Testis (tissue), 3 donors: ENCODE measurements around the gene LCP2. TPM values are rescaled to one million over a fixed set of nuclear protein-coding genes. Genes with fewer than 3 reads are reported as not detected.

Experiments used
- DNase-seq: peaks from one replicate; pipeline ENCODE4 v3.0.0-alpha.2; 2019
- H3K27ac ChIP-seq, 2 donors: fragments of 200-600 bp; sonication (generic); one replicate each; pipeline ENCODE4 v1.5.1; 2019
- H3K27me3 ChIP-seq: fragments of 200-600 bp; sonication (generic); one replicate; pipeline ENCODE4 v1.5.1; 2019
- H3K36me3 ChIP-seq: fragments of 200-600 bp; sonication (generic); one replicate; pipeline ENCODE4 v1.5.1; 2017; ENCODE audit warnings: low read depth; ENCODE audit errors: missing control alignments
- H3K4me1 ChIP-seq: fragments of 200-600 bp; sonication (generic); one replicate; pipeline ENCODE4 v1.5.1; 2019
- H3K4me3 ChIP-seq, 2 donors: fragments of 200-600 bp; sonication (generic); one replicate each; pipeline ENCODE4 v1.5.1; 2017 to 2019
- H3K9me3 ChIP-seq: fragments of 200-600 bp; sonication (generic); one replicate; pipeline ENCODE4 v1.5.1; 2017
- CTCF ChIP-seq, 3 experiments: fragments of 450-650 bp in 2 of 3; fragments of 200-600 bp in 1 of 3; sonication (generic) in 1 of 3; IDR thresholded peaks; one replicate each; pipeline ENCODE4 v1.5.1; 2016 to 2019; ENCODE audit warnings: antibody characterized with exemption in 3 of 3, mild to moderate bottlenecking in 2 of 3, moderate library complexity in 1 of 3
- POLR2A ChIP-seq: fragments of 450-650 bp; IDR thresholded peaks from one replicate; pipeline ENCODE4 v1.6.1; 2017; ENCODE audit warnings: antibody characterized with exemption, mild to moderate bottlenecking, moderate library complexity
- WGBS, 2 donors: methylation state at CpG; one replicate each; pipeline ENCODE4 v1.1.5; 2018; 5-methylcytosine and 5-hydroxymethylcytosine counted together
- intact Hi-C: fragments of 100-400 bp; cut with DNase I; formaldehyde crosslinking; loops from one replicate; pipeline ENCODE4 v1.15.1; 2023; ENCODE audit warnings: low total_unique reads
- polyA plus RNA-seq: library from polyadenylated mRNA; stranded (reverse); fragments of 350-450 nt; fragmentation: Illumina TruSeq; extraction: RNeasy Lipid Tissue Mini Kit (QIAGEN cat#74804); gene quantifications from one replicate; pipeline ENCODE4 v1.2.3, GENCODE V29; 2014; ENCODE audit warnings: low read depth, low replicate concordance; ENCODE audit not compliant: insufficient read depth
- total RNA-seq, 2 donors: library from RNA; depleted of rRNA; stranded (reverse); fragments of >200 nt; gene quantifications; one replicate each; pipeline ENCODE4 v1.2.3, GENCODE V29; 2016

LCP2 gene
- total and polyA plus RNA-seq, 3 donors from 2014 or later: 8.6 to 14.2 (median 11.5) TPM

- Histone ChIP-seq H3K27me3 (no peaks in the 10 kb centered on the region), H3K36me3 (no peaks in the 10 kb centered on the region), H3K4me1 (peaks cover 6% of the 10 kb centered on the region), H3K4me3 (no peak overlapping the region), H3K9me3 (no peaks in the 10 kb centered on the region), H3K27ac (no peak overlapping the region)
- WGBS, 2 donors: 56 to 74% methylated on average over 4 of the region's 4 CpGs
- TF ChIP-seq POLR2A: no peak
- TF ChIP-seq CTCF (IDR thresholded peaks at IDR 0.05): no peak
- no peak for DNase-seq
- intact Hi-C loops: no loop called here
Measured at GRCh38 chr5:170327168-170327567, 29.6 kb upstream of the LCP2 start.

GRCh38 chr5:170319301-170319700, 21.7 kb upstream of the LCP2 start:
- no peaks in the 10 kb centered on the region for H3K27me3 ChIP-seq
- no peak overlapping the region for H3K27ac ChIP-seq
- H3K4me3 ChIP-seq: no peak overlapping the region
- H3K36me3 ChIP-seq: no peaks in the 10 kb centered on the region
- intact Hi-C loops: no loop called here
- no peak for DNase-seq
- no peak for TF ChIP-seq CTCF (IDR thresholded peaks at IDR 0.05)
- no peak for TF ChIP-seq POLR2A
- 87 to 96% methylated on average over 5 of the region's 5 CpGs for WGBS, 2 donors
- H3K4me1 ChIP-seq: peaks cover 14% of the 10 kb centered on the region
- H3K9me3 ChIP-seq: no peaks in the 10 kb centered on the region

GRCh38 chr5:170317499-170317898, 19.9 kb upstream of the LCP2 start:
- intact Hi-C loops: no loop called here
- H3K4me3 ChIP-seq: no peak overlapping the region
- TF ChIP-seq POLR2A: no peak
- H3K9me3 ChIP-seq: no peaks in the 10 kb centered on the region
- DNase-seq: no peak
- H3K27me3 ChIP-seq: no peaks in the 10 kb centered on the region
- H3K27ac ChIP-seq: no peak overlapping the region
- 90 to 96% methylated on average over 3 of the region's 3 CpGs for WGBS, 2 donors
- H3K4me1 ChIP-seq: peaks cover 18% of the 10 kb centered on the region
- H3K36me3 ChIP-seq: no peaks in the 10 kb centered on the region

GRCh38 chr5:170316937-170317336, 19.4 kb upstream of the LCP2 start:
- DNase-seq: no peak
- intact Hi-C loops: no loop called here
- Histone ChIP-seq H3K27me3 (no peaks in the 10 kb centered on the region), H3K4me1 (peaks cover 22% of the 10 kb centered on the region), H3K27ac (no peak overlapping the region), H3K36me3 (no peaks in the 10 kb centered on the region), H3K4me3 (no peak overlapping the region), H3K9me3 (no peaks in the 10 kb centered on the region)
- TF ChIP-seq POLR2A: no peak
- no peak for TF ChIP-seq CTCF (IDR thresholded peaks at IDR 0.05)
- 93 to 95% methylated on average over 4 of the region's 4 CpGs for WGBS, 2 donors

GRCh38 chr5:170315154-170315553, 17.6 kb upstream of the LCP2 start:
- Histone ChIP-seq H3K9me3 (no peaks in the 10 kb centered on the region), H3K4me1 (peaks cover 37% of the 10 kb centered on the region), H3K4me3 (no peak overlapping the region), H3K36me3 (no peaks in the 10 kb centered on the region), H3K27ac (peak overlapping the region; percentile 65 to 80), H3K27me3 (no peaks in the 10 kb centered on the region)
- TF ChIP-seq POLR2A (no peak), CTCF (IDR thresholded peaks at IDR 0.05) (no peak)
- intact Hi-C loops: no loop called here
- WGBS, 2 donors: 34 to 40% methylated on average over 5 of the region's 5 CpGs
- peak; percentile 87 for DNase-seq
